HG02798 (cell line): ENCODE measurements around the gene FAM149A.

Experiments
- ATAC-seq: cut with Tn5 transposase; IDR thresholded peaks from one replicate; pipeline ENCODE4 v1.9.1; 2021; ENCODE audit warnings: mild to moderate bottlenecking; ENCODE audit not compliant: unreplicated experiment, poor library complexity

FAM149A gene

DNA sequence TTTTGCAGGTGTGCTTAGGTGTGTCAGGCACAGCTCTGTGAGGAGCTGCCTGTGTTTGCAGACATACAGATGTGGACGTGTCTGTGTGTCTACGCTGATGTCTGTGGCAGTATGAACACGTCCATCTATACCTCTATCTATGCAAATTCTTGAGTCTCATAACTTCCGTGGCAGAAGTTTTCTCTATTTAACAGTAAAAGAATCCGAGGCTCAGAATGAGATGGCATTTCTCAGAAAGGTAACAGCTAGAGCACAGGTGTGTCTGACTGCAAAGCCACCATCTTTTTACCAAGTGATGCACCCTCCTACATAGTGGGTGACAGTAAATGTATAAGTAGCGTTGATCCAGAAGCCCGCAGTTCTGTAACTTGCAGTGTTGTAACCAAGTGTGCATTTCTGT is 47.0 kb downstream of the FAM149A start:
- peak; percentile 75 for ATAC-seq

DNA sequence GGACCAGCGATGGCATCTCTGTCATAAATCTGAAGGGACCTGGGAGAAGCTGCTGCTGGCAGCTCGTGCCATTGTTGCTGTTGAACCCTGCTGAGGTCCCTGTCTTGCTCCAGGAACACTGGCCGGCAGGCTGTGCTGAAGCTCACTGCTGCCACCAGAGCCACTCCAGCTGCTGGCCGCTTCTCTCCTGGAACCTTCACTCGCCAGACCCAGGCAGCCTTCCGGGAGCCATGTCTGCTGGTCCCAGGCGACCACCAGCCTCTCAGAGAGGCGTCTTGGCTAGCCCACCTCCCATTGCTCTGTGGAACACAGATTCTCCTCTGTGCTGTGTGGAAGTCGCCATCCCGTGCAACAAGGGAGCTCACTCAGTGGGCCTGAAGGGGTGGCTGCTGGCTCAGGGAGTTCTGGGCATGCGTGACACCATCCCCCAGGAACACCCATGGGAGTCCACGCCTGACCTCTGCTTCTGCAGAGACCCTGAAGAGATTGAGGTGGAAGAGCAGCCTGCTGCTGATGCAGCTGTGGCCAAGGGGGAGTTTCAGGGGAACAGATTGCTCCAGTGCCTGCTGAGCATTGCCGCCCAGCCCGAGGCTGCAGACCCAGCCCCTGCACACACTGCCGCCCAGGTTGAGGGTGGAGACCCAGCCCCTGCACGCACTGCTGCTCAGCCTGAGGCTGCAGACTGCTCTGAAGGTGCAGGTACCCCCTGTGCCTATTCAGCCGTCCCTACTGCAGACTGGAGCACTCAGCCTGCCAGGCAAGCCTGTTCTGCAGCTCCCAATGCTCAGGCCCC is 53.7 kb downstream of the FAM149A start:
- ATAC-seq = no peak

GRCh38 chr4:186158966-186159365 is 54.5 kb downstream of the FAM149A start:
- ATAC-seq = no peak

- no peak for ATAC-seq
Measured at GRCh38 chr4:186159613-186160012, 55.1 kb downstream of the FAM149A start.

DNA sequence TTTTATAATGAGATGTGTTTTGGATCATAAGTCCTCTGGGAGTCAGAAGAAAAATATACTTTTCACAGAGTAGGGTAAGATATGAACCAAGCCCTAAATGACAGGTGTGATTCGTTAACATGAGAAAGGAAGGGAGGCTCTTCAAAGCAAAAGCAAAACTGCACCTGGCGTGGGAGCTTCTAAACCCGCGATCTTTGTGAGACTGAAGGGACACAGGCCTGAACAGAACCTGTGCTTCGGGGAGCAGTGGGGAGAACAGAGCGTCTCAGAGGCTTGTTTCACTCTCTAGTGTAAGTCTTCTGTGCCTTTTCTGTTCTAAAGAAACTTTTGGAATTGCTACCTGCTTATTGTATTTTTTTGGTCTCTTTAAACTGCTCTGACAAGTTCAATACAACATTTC is 56.6 kb downstream of the FAM149A start:
- peak; percentile 98 for ATAC-seq

DNA sequence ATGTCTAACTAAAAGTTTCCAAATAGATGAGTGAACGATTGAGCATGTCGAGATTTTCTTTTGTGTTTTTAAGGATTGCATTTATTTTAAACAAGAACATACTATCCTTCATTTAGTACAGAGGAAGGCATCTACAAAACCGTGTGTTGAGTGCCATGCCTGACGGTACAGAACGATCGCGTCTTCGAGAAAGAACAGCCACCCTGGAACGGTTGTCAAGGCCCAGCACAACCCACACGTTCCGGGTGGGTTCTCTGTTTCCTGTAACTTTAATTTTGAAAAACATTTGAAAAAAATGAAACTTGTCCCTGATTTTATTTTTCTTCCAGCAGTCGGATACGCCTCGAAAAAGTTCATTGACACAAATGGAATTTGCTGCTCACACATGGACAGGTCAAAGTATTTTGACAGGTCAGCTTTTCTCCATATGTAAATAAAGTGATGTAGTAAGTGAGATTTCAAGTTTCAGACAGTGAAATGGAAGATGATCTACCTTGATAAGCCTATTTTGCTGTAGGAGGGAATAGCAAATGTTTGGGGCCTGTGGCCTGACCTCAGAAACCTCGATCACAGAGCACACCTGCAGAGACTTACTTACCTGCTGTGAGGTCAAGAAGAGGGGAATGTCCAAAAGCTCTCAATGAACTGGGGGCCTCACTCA is 62.5 kb downstream of the FAM149A start:
- ATAC-seq = no peak

DNA sequence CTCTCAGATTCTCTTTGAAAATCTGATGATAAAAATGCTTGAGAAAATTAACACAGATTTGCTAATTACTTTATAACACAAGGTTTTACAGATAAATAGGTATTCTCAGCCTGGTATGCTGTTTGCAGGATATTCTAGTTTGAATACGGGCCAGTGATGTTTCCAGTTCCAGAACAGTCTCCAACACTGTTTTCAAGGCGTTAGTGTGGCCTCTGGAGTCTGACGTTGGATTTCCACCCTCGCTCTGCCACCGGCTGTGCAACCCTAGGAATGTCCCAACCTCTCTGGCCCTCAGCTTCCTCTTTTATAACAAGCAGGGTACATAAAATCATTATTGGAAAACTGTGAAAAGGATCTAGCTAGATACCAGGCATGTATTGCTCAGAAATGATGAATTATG is 63.1 kb downstream of the FAM149A start:
- no peak for ATAC-seq

DNA sequence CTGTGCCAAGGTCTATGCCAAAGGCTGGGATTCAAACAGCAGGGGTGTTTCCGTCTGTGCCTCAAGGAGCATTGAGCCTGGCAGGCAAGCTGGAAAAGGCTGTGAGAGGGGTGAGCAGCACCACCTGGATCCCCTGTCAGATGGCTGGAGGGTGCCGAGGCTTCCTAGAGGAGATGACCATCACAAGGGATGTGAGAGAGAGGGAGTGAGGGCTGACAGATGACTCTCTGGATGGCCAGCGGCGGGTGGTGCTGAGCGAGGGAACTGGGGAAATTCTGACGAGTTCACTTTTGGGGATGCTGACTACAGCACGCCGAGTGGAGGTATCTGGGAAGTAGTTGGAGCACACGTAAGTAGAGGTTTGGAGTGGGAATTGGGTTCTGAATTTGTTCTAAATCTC is 64.2 kb downstream of the FAM149A start:
- no peak for ATAC-seq

GRCh38 chr4:186169333-186169944 is 64.9 kb downstream of the FAM149A start:
- no peak for ATAC-seq

DNA sequence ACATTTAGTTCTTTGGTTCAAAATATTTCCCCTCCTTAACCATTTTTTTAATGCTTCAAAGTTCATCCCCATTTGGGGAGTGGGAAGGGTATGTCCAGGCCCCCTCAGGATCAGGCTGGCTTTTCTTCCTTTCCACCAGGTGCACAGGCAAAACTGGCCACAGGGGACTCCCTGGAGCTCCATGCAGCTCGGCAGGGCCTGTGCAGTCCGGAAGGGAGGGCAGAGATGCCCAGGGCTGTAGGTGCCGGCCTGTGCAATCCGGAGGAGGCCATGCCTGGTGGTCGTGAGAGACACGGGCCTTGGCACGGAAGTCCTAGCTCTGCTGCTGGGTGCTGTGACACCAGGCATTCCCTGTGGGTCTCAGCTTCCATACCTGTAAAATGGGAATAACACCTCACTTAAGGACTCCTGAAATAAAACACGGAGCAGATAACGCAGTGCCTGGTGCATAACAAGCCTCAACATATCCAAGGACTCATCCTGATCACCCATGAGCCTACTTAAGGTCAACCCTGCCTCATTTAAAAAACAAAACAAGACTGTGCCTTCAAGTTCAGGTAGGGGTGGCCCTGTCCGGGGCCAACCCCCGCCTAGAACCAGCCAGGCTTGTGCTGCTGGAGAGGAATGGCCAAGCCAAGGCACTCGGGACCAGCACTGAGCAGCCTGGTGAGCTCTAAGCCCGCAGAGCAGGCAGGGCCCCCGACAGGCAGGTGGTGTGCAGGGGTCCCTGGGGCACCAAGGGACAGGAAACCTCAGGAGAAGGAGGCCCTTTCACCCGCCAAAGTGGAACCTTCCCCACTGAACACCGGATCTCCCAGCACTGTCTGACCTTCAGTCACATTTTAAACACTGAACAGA is 65.7 kb downstream of the FAM149A start:
- ATAC-seq = peak; percentile 35

- ATAC-seq = no peak
Measured at GRCh38 chr4:186170966-186171365, 66.5 kb downstream of the FAM149A start.

DNA sequence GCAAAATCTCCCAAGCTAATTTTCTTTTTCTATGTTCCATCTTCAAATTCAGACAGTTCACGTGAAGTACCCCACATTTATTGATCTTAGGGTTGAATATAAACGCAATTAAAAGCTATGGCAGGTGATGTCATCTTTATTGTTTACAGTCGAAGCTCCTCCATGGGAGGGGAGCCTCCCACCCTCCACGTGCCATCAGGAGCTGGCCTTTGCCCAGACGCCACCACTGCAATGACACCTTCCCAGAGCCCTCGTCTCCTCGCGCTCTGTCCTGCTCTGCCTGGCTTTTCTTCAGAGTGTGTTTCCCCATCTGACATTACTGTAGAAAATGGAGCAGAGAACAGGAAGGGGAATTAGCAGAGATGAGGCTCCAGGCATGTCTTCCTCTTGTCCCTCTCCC is 68.0 kb downstream of the FAM149A start:
- no peak for ATAC-seq

- ATAC-seq = no peak
Measured at GRCh38 chr4:186188107-186188506, 83.6 kb downstream of the FAM149A start.

GRCh38 chr4:186189656-186190055 is 85.2 kb downstream of the FAM149A start:
- no peak for ATAC-seq

- ATAC-seq = peak; percentile 30
Measured at GRCh38 chr4:186190581-186191199, 86.2 kb downstream of the FAM149A start.

- ATAC-seq = peak; percentile 89
Measured at GRCh38 chr4:186191200-186192065, 86.9 kb downstream of the FAM149A start, which contains the start of gene CYP4V2. Gene CYP4V2 (plus strand): TSS chr4:186191567. CDS start chr4:186191824, 257 bp downstream.

DNA sequence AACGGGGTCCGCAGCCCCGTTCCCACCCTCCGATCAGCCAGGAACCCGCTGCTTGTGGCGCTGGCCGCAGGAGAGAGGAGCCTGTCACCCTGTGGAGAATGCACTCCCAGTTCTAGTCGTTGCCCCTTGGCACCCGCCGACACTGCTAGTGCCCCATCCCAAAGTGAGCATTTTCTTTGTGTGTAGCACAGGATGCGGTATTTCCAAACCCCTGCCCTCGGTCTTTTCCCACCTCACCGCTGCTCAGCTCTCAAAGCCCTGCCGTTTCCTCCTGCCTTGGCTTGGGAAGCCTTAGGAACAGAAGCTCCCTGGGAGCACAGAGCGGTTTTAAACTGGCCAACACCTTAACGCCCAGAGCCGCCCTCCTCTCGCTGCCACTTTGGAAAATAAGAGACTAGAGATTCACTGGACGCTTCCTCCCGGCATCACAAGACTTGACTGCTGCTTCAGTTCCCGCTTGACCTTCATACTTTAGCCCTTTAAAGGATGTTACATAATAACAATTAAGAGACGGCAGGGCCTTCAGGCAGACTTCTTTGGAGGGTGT is 87.6 kb downstream of the FAM149A start:
- no peak for ATAC-seq

DNA sequence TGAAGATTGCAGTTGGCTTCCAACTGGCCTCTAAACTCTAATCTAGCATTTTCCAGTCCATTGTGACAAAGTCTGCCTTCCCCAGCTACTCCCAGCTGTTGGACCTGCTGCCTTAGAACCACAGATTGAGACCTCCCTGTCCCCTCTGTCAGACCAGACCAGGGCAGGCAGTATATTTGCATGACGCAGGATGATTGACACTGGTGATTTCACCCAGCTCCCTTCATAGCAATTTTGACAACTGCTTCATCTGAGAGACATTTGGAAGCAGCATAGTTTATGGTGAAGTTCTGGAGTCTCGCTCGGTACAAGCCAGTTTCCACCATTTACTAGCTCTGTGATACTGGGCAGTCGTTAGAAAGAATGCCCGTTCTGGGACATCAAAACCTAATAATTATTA is 89.3 kb downstream of the FAM149A start:
- ATAC-seq = no peak

- ATAC-seq = no peak
Measured at GRCh38 chr4:186196063-186196462, 91.6 kb downstream of the FAM149A start.
